HepG2 (cell line): ENCODE results near the gene ALDH18A1. TPM values are rescaled to one million over a fixed set of nuclear protein-coding genes. Genes with fewer than 3 reads are reported as not detected.

Experiments
- ATF7-NPFF ChIP-seq: sonication (generic); formaldehyde crosslinking; IDR thresholded peaks from 2 replicates; pipeline ENCODE4 v1.8.1; 2023; ENCODE audit warnings: mild to moderate bottlenecking, low read depth, missing genetic modification reagents, moderate library complexity
- CERS6 ChIP-seq: sonication (generic); formaldehyde crosslinking; IDR thresholded peaks from 2 replicates; pipeline ENCODE4 v1.5.0; 2020; ENCODE audit warnings: missing genetic modification reagents
- DZIP1 ChIP-seq: sonication (generic); formaldehyde crosslinking; IDR thresholded peaks from 2 replicates; pipeline ENCODE4 v1.5.0; 2020; ENCODE audit warnings: mild to moderate bottlenecking, missing genetic modification reagents
- EP300 ChIP-seq, 3 experiments: sonication (generic) in 1 of 3; formaldehyde crosslinking in 1 of 3; IDR thresholded peaks; 2 replicates each; pipeline versions ENCODE4 v1.5.1 to v1.6.1; 2011 to 2020; ENCODE audit warnings: low read depth in 2 of 3, low read length in 2 of 3, borderline replicate concordance in 1 of 3, improper control_type of control experiment in 1 of 3, mild to moderate bottlenecking in 1 of 3, missing genetic modification reagents in 1 of 3, moderate library complexity in 1 of 3
- LCORL ChIP-seq, 2 experiments: fragments of 450-650 bp in 1 of 2; sonication (generic) in 1 of 2; formaldehyde crosslinking in 1 of 2; IDR thresholded peaks; 2 replicates each; pipeline versions ENCODE4 v1.5.0 to v1.6.1; 2017 to 2020; ENCODE audit warnings: antibody characterized with exemption in 1 of 2, missing genetic modification reagents in 1 of 2
- PAXIP1 ChIP-seq: sonication (generic); formaldehyde crosslinking; conservative IDR thresholded peaks from 2 replicates; pipeline ENCODE4 v1.4.0; 2020; ENCODE audit warnings: mild to moderate bottlenecking, missing genetic modification reagents, moderate library complexity
- PHF8 ChIP-seq: sonication (generic); formaldehyde crosslinking; IDR thresholded peaks from 2 replicates; pipeline ENCODE4 v1.5.0; 2020; ENCODE audit warnings: missing genetic modification reagents
- POLR2G ChIP-seq: fragments of 200-400 bp; formaldehyde crosslinking; IDR thresholded peaks from 2 replicates; pipeline ENCODE4 v1.6.1; 2018; ENCODE audit warnings: mild to moderate bottlenecking, low read depth, low read length, moderate library complexity
- RCOR2 ChIP-seq: IDR thresholded peaks from 2 replicates; pipeline ENCODE4 v1.6.1; 2016; ENCODE audit warnings: missing biosample characterization, missing genetic modification reagents
- RELA ChIP-seq: sonication (generic); formaldehyde crosslinking; IDR thresholded peaks from 2 replicates; pipeline ENCODE4 v1.4.0; 2020; ENCODE audit warnings: missing genetic modification reagents
- RNF2 ChIP-seq: fragments of 450-650 bp; conservative IDR thresholded peaks from 2 replicates; pipeline ENCODE4 v1.6.1; 2016; ENCODE audit warnings: low read depth
- SOX5 ChIP-seq: IDR thresholded peaks from 2 replicates; pipeline ENCODE4 v1.6.1; 2016; ENCODE audit warnings: borderline replicate concordance
- U2AF2 ChIP-seq: fragments of 200-400 bp; formaldehyde crosslinking; IDR thresholded peaks from 2 replicates; pipeline ENCODE4 v1.6.1; 2017; ENCODE audit warnings: low read depth, mild to moderate bottlenecking, low read length
- ZBED4 ChIP-seq: sonication (generic); formaldehyde crosslinking; IDR thresholded peaks from 2 replicates; pipeline ENCODE4 v1.4.0; 2020; ENCODE audit warnings: missing genetic modification reagents, borderline replicate concordance
- ZBTB21 ChIP-seq: sonication (generic); formaldehyde crosslinking; IDR thresholded peaks from 2 replicates; pipeline ENCODE4 v1.4.0; 2020; ENCODE audit warnings: missing genetic modification reagents
- ZNF180 ChIP-seq: sonication (generic); formaldehyde crosslinking; IDR thresholded peaks from 2 replicates; pipeline ENCODE4 v1.4.0; 2020; ENCODE audit warnings: low read depth, missing genetic modification reagents, borderline replicate concordance
- ZNF292 ChIP-seq: sonication (generic); formaldehyde crosslinking; IDR thresholded peaks from 2 replicates; pipeline ENCODE4 v1.8.1; 2022; ENCODE audit warnings: mild to moderate bottlenecking, low read depth, missing genetic modification reagents, borderline replicate concordance
- ZNF343 ChIP-seq: sonication (generic); formaldehyde crosslinking; IDR thresholded peaks from 2 replicates; pipeline ENCODE4 v1.4.0; 2020; ENCODE audit warnings: mild to moderate bottlenecking, missing genetic modification reagents
- ZNF792 ChIP-seq: IDR thresholded peaks from 2 replicates; pipeline ENCODE4 v1.6.1; 2016
- polyA plus RNA-seq, 8 experiments: library from polyadenylated mRNA; depleted of rRNA in 3 of 8; stranded (reverse) in 7 of 8; unstranded in 1 of 8; fragments of >200 nt; fragmentation: Illumina TruSeq in 4 of 8; extraction: Trizol in 4 of 8; gene quantifications; 2 replicates each; pipeline versions ENCODE4 v1.2.1 to v1.2.3, GENCODE V29; 2011 to 2016; ENCODE audit warnings: low read depth in 4 of 8, missing spikeins in 1 of 8, mixed read lengths in 1 of 8; ENCODE audit not compliant: insufficient read depth in 1 of 8
- total RNA-seq, 5 experiments: library from RNA; depleted of rRNA; stranded (reverse); fragments of >200 nt; fragmentation: Illumina TruSeq; extraction: Trizol; gene quantifications; 2 replicates each; pipeline ENCODE4 v1.2.3, GENCODE V29; 2016; ENCODE audit warnings: low read depth in 1 of 5

Gene ALDH18A1
- total and polyA plus RNA-seq, 2 of the 13 experiments (the other 11 are each of a cell fraction or from before 2014, with no cell fraction given): 180 to 263 TPM

GRCh38 chr10:95661818-95662217, 5.3 kb upstream of the ALDH18A1 start (continued):
- TF ChIP-seq ZNF292 (no peak), RNF2 (no peak), ZBTB21 (CRISPR knock-in tag) (peak; percentile 63; the same call in 1 of the 2 replicates), RCOR2 (peak; percentile 78; the same call in 1 of the 2 replicates), ZNF792 (CRISPR knock-in tag) (0 out of 2 replicates have a peak, but pooled peaks have one; percentile 58), DZIP1 (CRISPR knock-in tag) (no peak), POLR2G (peak; percentile 41; the same call in 1 of the 2 replicates), U2AF2 (no peak), LCORL (IDR thresholded peaks at IDR 0.05) (no peak), LCORL (CRISPR knock-in tag; IDR thresholded peaks at IDR 0.05) (0 out of 2 replicates have a peak, but pooled peaks have one; percentile 16), ZBED4 (CRISPR knock-in tag) (peak; percentile 48; the same call in 1 of the 2 replicates), PHF8 (CRISPR knock-in tag) (0 out of 2 replicates have a peak, but pooled peaks have one; percentile 41), ZNF180 (CRISPR knock-in tag) (no peak), EP300 (IDR thresholded peaks at IDR 0.05; ENCODE audit: low read depth in 2 of 2, low read length in 2 of 2) (peak in 1 of 2 experiments; percentile 33; a peak in 1 of 4 replicates), EP300 (CRISPR knock-in tag; IDR thresholded peaks at IDR 0.05; ENCODE audit: borderline replicate concordance) (no peak), ATF7-NPFF (no peak), SOX5 (CRISPR knock-in tag) (peak; percentile 69), PAXIP1 (peak; percentile 60), ZNF343 (CRISPR knock-in tag) (no peak), RELA (no peak), CERS6 (no peak)
